Measurements from ENCODE around the gene AGTPBP1. TPM values are rescaled to one million over a fixed set of nuclear protein-coding genes. Genes with fewer than 3 reads are reported as not detected.

Gene AGTPBP1
- total RNA-seq, 1 experiment from 2014 or later: 14.0 TPM

- Mint-ChIP-seq H3K4me3 (ENCODE audit: low read depth, unreplicated experiment) (no peak overlapping the region), H3K36me3 (ENCODE audit: insufficient read depth, unreplicated experiment) (no peaks in the 10 kb centered on the region), H3K27me3 (ENCODE audit: unreplicated experiment) (no peaks in the 10 kb centered on the region), H3K9me3 (ENCODE audit: low read depth, unreplicated experiment) (no peaks in the 10 kb centered on the region), H3K27ac (ENCODE audit: unreplicated experiment) (no peak overlapping the region), H3K4me1 (ENCODE audit: low read depth, unreplicated experiment) (no peaks in the 10 kb centered on the region)
- no TSS peak for BruUV-seq (replicated peaks)
- TF ChIP-seq, protein P1, sequence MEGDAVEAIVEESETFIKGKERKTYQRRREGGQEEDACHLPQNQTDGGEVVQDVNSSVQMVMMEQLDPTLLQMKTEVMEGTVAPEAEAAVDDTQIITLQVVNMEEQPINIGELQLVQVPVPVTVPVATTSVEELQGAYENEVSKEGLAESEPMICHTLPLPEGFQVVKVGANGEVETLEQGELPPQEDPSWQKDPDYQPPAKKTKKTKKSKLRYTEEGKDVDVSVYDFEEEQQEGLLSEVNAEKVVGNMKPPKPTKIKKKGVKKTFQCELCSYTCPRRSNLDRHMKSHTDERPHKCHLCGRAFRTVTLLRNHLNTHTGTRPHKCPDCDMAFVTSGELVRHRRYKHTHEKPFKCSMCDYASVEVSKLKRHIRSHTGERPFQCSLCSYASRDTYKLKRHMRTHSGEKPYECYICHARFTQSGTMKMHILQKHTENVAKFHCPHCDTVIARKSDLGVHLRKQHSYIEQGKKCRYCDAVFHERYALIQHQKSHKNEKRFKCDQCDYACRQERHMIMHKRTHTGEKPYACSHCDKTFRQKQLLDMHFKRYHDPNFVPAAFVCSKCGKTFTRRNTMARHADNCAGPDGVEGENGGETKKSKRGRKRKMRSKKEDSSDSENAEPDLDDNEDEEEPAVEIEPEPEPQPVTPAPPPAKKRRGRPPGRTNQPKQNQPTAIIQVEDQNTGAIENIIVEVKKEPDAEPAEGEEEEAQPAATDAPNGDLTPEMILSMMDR (IDR thresholded peaks at IDR 0.05; ENCODE audit: unreplicated experiment): no peak
- intact Hi-C loops (cut with micrococcal nuclease; ENCODE audit: unreplicated experiment): no loop called here
- CTCF ChIA-PET: no interaction called here
- DNase-seq: no peak
Measured at GRCh38 chr9:85703398-85703797, 38.4 kb downstream of the AGTPBP1 start.

- no peaks in the 10 kb centered on the region for H3K27me3 Mint-ChIP-seq (ENCODE audit: unreplicated experiment)
- no peaks in the 10 kb centered on the region for H3K9me3 Mint-ChIP-seq (ENCODE audit: low read depth, unreplicated experiment)
- H3K36me3 Mint-ChIP-seq (ENCODE audit: insufficient read depth, unreplicated experiment): no peaks in the 10 kb centered on the region
- H3K27ac Mint-ChIP-seq (ENCODE audit: unreplicated experiment): no peak overlapping the region
- DNase-seq: no peak
- CTCF ChIA-PET: no interaction called here
- no peak overlapping the region for H3K4me3 Mint-ChIP-seq (ENCODE audit: low read depth, unreplicated experiment)
- H3K4me1 Mint-ChIP-seq (ENCODE audit: low read depth, unreplicated experiment): no peaks in the 10 kb centered on the region
- TF ChIP-seq, protein P1 (IDR thresholded peaks at IDR 0.05; ENCODE audit: unreplicated experiment): no peak
- no TSS peak for BruUV-seq (replicated peaks)
- intact Hi-C loops (cut with micrococcal nuclease; ENCODE audit: unreplicated experiment): no loop called here
Measured at GRCh38 chr9:85702726-85703289, 38.9 kb downstream of the AGTPBP1 start.

DNA sequence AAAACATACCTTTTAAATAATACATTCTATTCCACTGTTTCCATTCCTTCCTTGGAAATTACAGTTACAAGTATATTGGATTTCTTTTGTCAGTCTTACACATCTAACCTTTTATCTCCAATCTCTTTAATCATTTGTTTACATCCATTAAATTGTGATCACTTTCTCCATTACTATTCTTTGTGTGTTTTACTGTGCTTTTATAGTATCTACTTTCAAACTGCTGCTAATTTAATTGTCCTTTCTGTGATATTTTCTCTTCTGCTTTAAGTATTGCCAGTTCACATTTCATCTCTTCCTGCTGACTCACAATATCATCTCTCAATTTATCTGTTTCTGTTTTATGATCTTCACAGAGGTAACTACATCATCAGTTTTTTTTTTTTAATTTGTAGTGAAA is 39.6 kb downstream of the AGTPBP1 start:
- Mint-ChIP-seq H3K36me3 (ENCODE audit: insufficient read depth, unreplicated experiment) (no peaks in the 10 kb centered on the region), H3K4me1 (ENCODE audit: low read depth, unreplicated experiment) (no peaks in the 10 kb centered on the region), H3K27ac (ENCODE audit: unreplicated experiment) (no peak overlapping the region), H3K27me3 (ENCODE audit: unreplicated experiment) (no peaks in the 10 kb centered on the region), H3K9me3 (ENCODE audit: low read depth, unreplicated experiment) (no peaks in the 10 kb centered on the region), H3K4me3 (ENCODE audit: low read depth, unreplicated experiment) (no peak overlapping the region)
- TF ChIP-seq, protein P1 (IDR thresholded peaks at IDR 0.05; ENCODE audit: unreplicated experiment): no peak
- BruUV-seq (replicated peaks): no TSS peak
- DNase-seq: no peak
- CTCF ChIA-PET: no interaction called here
- intact Hi-C loops (cut with micrococcal nuclease; ENCODE audit: unreplicated experiment): no loop called here

GRCh38 chr9:85700330-85700729 is 41.4 kb downstream of the AGTPBP1 start:
- BruUV-seq (replicated peaks): no TSS peak
- intact Hi-C loops (cut with micrococcal nuclease; ENCODE audit: unreplicated experiment): no loop called here
- Mint-ChIP-seq H3K4me3 (ENCODE audit: low read depth, unreplicated experiment) (no peak overlapping the region), H3K9me3 (ENCODE audit: low read depth, unreplicated experiment) (no peaks in the 10 kb centered on the region), H3K27me3 (ENCODE audit: unreplicated experiment) (no peaks in the 10 kb centered on the region), H3K4me1 (ENCODE audit: low read depth, unreplicated experiment) (no peaks in the 10 kb centered on the region), H3K27ac (ENCODE audit: unreplicated experiment) (no peak overlapping the region), H3K36me3 (ENCODE audit: insufficient read depth, unreplicated experiment) (no peaks in the 10 kb centered on the region)
- DNase-seq: no peak
- TF ChIP-seq, protein P1 (IDR thresholded peaks at IDR 0.05; ENCODE audit: unreplicated experiment): no peak
- CTCF ChIA-PET: no interaction called here
